Measurements from ENCODE around the gene NFIB.

GRCh38 chr9:14214693-14215092, 99.2 kb downstream of the NFIB start:
- no peak for TF ChIP-seq CTCF (IDR thresholded peaks at IDR 0.05; ENCODE audit: low read length)
- no peak for TF ChIP-seq EZH2 (optimal IDR thresholded peaks at IDR 0.05; ENCODE audit: low read depth, low read length)
